Ascending aorta (tissue), 2 donors: ENCODE data around the gene ATF7. TPM values are rescaled to one million over a fixed set of nuclear protein-coding genes. Genes with fewer than 3 reads are reported as not detected.

Experiments
- DNase-seq, 2 donors: peaks; one replicate each; pipeline ENCODE4 v3.0.0-alpha.2; 2019; ENCODE audit warnings: low spot score in 2 of 2
- H3K27ac ChIP-seq, 2 donors: fragments of 200-600 bp; sonication (generic); one replicate each; pipeline ENCODE4 v1.5.1; 2016 to 2017; ENCODE audit warnings: mild to moderate bottlenecking in 1 of 2
- H3K27me3 ChIP-seq: fragments of 200-600 bp; sonication (generic); one replicate; pipeline ENCODE4 v1.5.1; 2017
- H3K36me3 ChIP-seq, 2 donors: fragments of 200-600 bp; sonication (generic); one replicate each; pipeline ENCODE4 v1.5.1; 2016
- H3K4me1 ChIP-seq, 2 donors: fragments of 200-600 bp; sonication (generic); one replicate each; pipeline ENCODE4 v1.5.1; 2016 to 2017; ENCODE audit warnings: mild to moderate bottlenecking in 1 of 2
- H3K4me3 ChIP-seq, 2 donors: fragments of 200-600 bp; sonication (generic); one replicate each; pipeline ENCODE4 v1.5.1; 2016 to 2017; ENCODE audit warnings: mild to moderate bottlenecking in 1 of 2
- H3K9me3 ChIP-seq, 2 donors: fragments of 200-600 bp; sonication (generic); one replicate each; pipeline ENCODE4 v1.5.1; 2016
- intact Hi-C: fragments of 100-400 bp; cut with DNase I; formaldehyde crosslinking; loops from one replicate; pipeline ENCODE4 v1.15.1; 2023
- total RNA-seq: library from RNA; depleted of rRNA; stranded (reverse); fragments of >200 nt; gene quantifications from one replicate; pipeline ENCODE4 v1.1.0, GENCODE V29; 2016
- TF ChIP-seq, protein P1 (sequence below), 3 experiments: fragments of 200-600 bp in 2 of 3; fragments of 450-650 bp in 1 of 3; sonication (generic) in 2 of 3; IDR thresholded peaks; one replicate each; pipeline ENCODE4 v1.5.1; 2016 to 2019; ENCODE audit warnings: antibody characterized with exemption in 3 of 3, mild to moderate bottlenecking in 1 of 3, moderate library complexity in 1 of 3

ATF7 gene
- total RNA-seq, 1 donor from 2014 or later: 67.6 TPM

GRCh38 chr12:53500142-53500775, 125.9 kb downstream of the ATF7 start:
- intact Hi-C loops: loop anchor here (1.0 to 5.0 kb wide), 4 partner anchors 48 to 453 kb away; partner anchors contain the start of genes PCBP2 and PRR13
- Histone ChIP-seq H3K4me3 (peak overlapping the region; percentile 69 to 74), H3K27me3 (no peaks in the 10 kb centered on the region), H3K9me3 (no peaks in the 10 kb centered on the region), H3K4me1 (peaks cover 17 to 31% of the 10 kb centered on the region in 2 donors), H3K27ac (peak overlapping the region; percentile 94 to 98), H3K36me3 (no peaks in the 10 kb centered on the region)
- DNase-seq: peak in 1 of 2 donors; percentile 86
- TF ChIP-seq, protein P1, sequence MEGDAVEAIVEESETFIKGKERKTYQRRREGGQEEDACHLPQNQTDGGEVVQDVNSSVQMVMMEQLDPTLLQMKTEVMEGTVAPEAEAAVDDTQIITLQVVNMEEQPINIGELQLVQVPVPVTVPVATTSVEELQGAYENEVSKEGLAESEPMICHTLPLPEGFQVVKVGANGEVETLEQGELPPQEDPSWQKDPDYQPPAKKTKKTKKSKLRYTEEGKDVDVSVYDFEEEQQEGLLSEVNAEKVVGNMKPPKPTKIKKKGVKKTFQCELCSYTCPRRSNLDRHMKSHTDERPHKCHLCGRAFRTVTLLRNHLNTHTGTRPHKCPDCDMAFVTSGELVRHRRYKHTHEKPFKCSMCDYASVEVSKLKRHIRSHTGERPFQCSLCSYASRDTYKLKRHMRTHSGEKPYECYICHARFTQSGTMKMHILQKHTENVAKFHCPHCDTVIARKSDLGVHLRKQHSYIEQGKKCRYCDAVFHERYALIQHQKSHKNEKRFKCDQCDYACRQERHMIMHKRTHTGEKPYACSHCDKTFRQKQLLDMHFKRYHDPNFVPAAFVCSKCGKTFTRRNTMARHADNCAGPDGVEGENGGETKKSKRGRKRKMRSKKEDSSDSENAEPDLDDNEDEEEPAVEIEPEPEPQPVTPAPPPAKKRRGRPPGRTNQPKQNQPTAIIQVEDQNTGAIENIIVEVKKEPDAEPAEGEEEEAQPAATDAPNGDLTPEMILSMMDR (IDR thresholded peaks at IDR 0.05): no peak

DNA sequence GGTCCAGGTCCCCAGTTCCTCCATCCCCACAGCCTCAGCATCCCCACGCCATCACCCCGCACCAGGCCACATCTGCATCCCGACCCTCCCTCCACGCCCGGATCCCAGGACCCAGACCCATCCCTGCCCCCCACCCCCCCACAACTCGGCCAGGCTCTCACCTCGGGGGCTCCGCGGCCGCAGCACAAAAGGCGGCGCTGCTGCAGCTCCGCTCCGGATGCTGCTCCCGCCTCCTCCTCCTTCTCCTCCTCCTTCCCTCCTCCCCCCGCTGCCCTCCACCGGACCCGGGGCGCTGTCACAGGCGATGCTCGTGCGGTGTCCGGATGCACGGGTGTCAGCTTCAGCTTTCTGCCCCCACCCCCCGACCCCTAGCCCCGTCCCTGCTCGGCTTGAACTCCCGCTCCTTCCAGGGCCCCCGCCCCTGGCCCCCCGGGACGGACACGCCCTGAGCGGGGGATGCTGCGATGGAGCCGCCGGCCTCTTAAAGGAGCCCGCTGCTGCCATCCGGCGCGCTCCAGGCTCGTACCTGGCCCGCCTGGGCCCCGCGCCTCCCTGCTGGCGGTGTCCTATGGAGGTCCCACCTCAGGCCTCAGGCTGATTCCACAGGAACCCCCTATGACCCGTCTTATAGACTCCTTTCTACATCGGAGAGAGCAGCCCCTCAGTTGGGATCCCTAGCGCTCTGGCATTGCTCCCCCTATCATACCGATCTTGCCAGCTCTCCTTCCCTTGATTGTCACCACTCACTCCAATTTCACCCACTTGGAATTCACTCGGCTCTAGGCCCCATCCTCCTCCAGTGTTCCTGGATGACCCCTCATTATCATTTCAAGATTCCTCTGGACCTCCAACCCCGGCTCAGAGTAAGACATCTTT, 126.7 kb downstream of the ATF7 start, which contains the start of gene MAP3K12:
Gene MAP3K12, minus strand, starts transcription at position 193 of the 876 bp plus-strand sequence. CDS start 12,067 bp downstream, outside the sequence.
- Histone ChIP-seq H3K27me3 (no peaks in the 10 kb centered on the region), H3K27ac (peak within 1 kb of the TSS; percentile 94 to 98), H3K4me3 (peak within 1 kb of the TSS; percentile 69 to 74), H3K4me1 (peaks cover 16 to 24% of the 10 kb centered on the region in 2 donors), H3K9me3 (no peaks in the 10 kb centered on the region), H3K36me3 (no peaks in the 10 kb centered on the region)
- TF ChIP-seq, protein P1 (IDR thresholded peaks at IDR 0.05): peak in 1 of 3 experiments; percentile 37
- peak in 1 of 2 donors; percentile 83 for DNase-seq
- intact Hi-C loops: loop anchor here (1.0 to 5.0 kb wide), 4 partner anchors 47 to 452 kb away; partner anchors contain the start of genes PCBP2 and PRR13

GRCh38 chr12:53498235-53498630, 127.9 kb downstream of the ATF7 start:
- intact Hi-C loops: no loop called here
- Histone ChIP-seq H3K9me3 (no peaks in the 10 kb centered on the region), H3K4me3 (peak overlapping the region in 1 of 2 donors; percentile 69), H3K4me1 (peaks cover 16 to 30% of the 10 kb centered on the region in 2 donors), H3K36me3 (no peaks in the 10 kb centered on the region), H3K27ac (peak overlapping the region; percentile 26 to 98), H3K27me3 (no peaks in the 10 kb centered on the region)
- TF ChIP-seq, protein P1 (IDR thresholded peaks at IDR 0.05): no peak
- DNase-seq: no peak

DNA sequence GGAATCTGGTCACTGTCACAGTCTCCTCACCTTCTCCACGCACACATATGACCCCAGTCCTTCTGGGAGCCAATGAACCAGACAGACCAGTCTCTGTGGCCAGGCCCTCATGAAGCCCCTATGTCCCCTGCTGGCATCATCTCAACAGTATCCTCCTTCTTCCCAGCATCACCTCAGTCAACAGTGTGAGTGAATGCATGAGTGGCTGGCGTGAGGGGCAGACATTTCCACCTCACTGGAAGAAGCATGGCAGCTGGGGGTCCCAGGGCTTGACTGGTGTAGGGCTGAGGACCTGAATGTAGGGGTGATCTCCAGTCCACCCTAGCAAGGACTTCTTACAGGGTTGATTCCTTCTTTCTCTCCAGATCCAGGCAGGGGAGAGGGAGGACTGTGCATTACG, 128.7 kb downstream of the ATF7 start:
- no peak for DNase-seq
- H3K4me1 ChIP-seq: peaks cover 11 to 25% of the 10 kb centered on the region in 2 donors

GRCh38 chr12:53496752-53497032, 129.5 kb downstream of the ATF7 start:
- TF ChIP-seq, protein P1 (IDR thresholded peaks at IDR 0.05): no peak
- H3K4me1 ChIP-seq: peaks cover 10 to 23% of the 10 kb centered on the region in 2 donors
- H3K27me3 ChIP-seq: no peaks in the 10 kb centered on the region
- intact Hi-C loops: no loop called here
- no peaks in the 10 kb centered on the region for H3K36me3 ChIP-seq
- H3K27ac ChIP-seq: peak overlapping the region in 1 of 2 donors; percentile 30
- no peak for DNase-seq
- no peaks in the 10 kb centered on the region for H3K9me3 ChIP-seq
- H3K4me3 ChIP-seq: no peak overlapping the region

More for the DNA sequence above, 128.7 kb downstream of the ATF7 start:
- intact Hi-C loops: no loop called here
- Histone ChIP-seq H3K36me3 (no peaks in the 10 kb centered on the region), H3K27ac (peak overlapping the region; percentile 18 to 30), H3K4me3 (no peak overlapping the region), H3K9me3 (no peaks in the 10 kb centered on the region), H3K27me3 (no peaks in the 10 kb centered on the region)
- TF ChIP-seq, protein P1 (IDR thresholded peaks at IDR 0.05): no peak
